Endothelial cell of umbilical vein (primary cell): ENCODE data around the gene ANAPC2. TPM values are rescaled to one million over a fixed set of nuclear protein-coding genes. Genes with fewer than 3 reads are reported as not detected.

Experiments
- BruUV-seq: library from RNA; stranded (reverse); fragments of 400-500 nt; replicated peaks from 2 replicates; lab custom pipeline; 2021; lab: Mats Ljungman, UMichigan
- CTCF ChIA-PET: fragments of 300-600, 350-600 bp; sonication (Branson Sonifier 250); formaldehyde crosslinking; loops from one replicate; lab custom pipeline; 2021; ENCODE audit warnings: antibody characterized with exemption, inconsistent platforms; lab: Charles Lee
- POLR2A ChIA-PET: fragments of 300-600, 350-600 bp; sonication (Branson Sonifier 250); formaldehyde crosslinking; loops from one replicate; lab custom pipeline; 2021; ENCODE audit warnings: antibody characterized with exemption, inconsistent platforms; lab: Charles Lee
- DNase-seq: peaks from one replicate; pipeline ENCODE4 v3.0.0-alpha.2; 2011; ENCODE audit warnings: low read depth, low spot score
- FAIRE-seq: peaks from 2 replicates; lab custom pipeline; 2011; peaks lifted over from hg19 to GRCh38; lab: Jason Lieb, UNC
- H2AFZ ChIP-seq: 2 replicates; pipeline ENCODE4 v1.6.0; 2012; ENCODE audit warnings: low read depth, low read length, control low read depth, inconsistent platforms
- H3K27ac ChIP-seq: 2 replicates; pipeline ENCODE4 v1.5.1; 2011; ENCODE audit warnings: low read depth, mild to moderate bottlenecking, control low read depth, low read length, moderate library complexity; ENCODE audit not compliant: insufficient read depth
- H3K27me3 ChIP-seq, 2 experiments: 2 replicates each; pipeline versions ENCODE4 v1.6.0 to v1.6.1; 2011; ENCODE audit warnings: low read length in 2 of 2, mixed read lengths in 1 of 2; ENCODE audit not compliant: control insufficient read depth in 2 of 2, insufficient read depth in 2 of 2
- H3K36me3 ChIP-seq, 2 experiments: 2 replicates in 1 of 2; 3 replicates in 1 of 2; pipeline ENCODE4 v1.5.1; 2011; ENCODE audit warnings: low read length in 2 of 2, mild to moderate bottlenecking in 1 of 2, moderate library complexity in 1 of 2; ENCODE audit not compliant: control insufficient read depth in 2 of 2, insufficient read depth in 2 of 2; ENCODE audit errors: extremely low read depth in 1 of 2
- H3K4me1 ChIP-seq: 3 replicates; pipeline ENCODE4 v1.5.1; 2011; ENCODE audit warnings: mild to moderate bottlenecking, low read length; ENCODE audit not compliant: control insufficient read depth, insufficient read depth; ENCODE audit errors: extremely low read depth
- H3K4me2 ChIP-seq: 2 replicates; pipeline ENCODE4 v1.6.1; 2011; ENCODE audit warnings: low read length, control low read depth, mixed read lengths; ENCODE audit not compliant: insufficient read depth
- H3K4me3 ChIP-seq, 3 experiments: fragments of 200-600 bp in 1 of 3; sonication (generic), shearing (Covaris generic) in 1 of 3; replicated peaks in 1 of 3; 2 replicates each; pipeline ENCODE4 v1.5.1; 2011 to 2016; ENCODE audit warnings: control low read depth in 3 of 3, low read length in 3 of 3, mild to moderate bottlenecking in 2 of 3, inconsistent platforms in 1 of 3, low read depth in 1 of 3, moderate library complexity in 1 of 3; ENCODE audit not compliant: insufficient read depth in 1 of 3
- H3K79me2 ChIP-seq: 2 replicates; pipeline ENCODE4 v1.6.0; 2012; ENCODE audit warnings: low read length, inconsistent platforms; ENCODE audit not compliant: control insufficient read depth, insufficient read depth
- H3K9ac ChIP-seq: replicated peaks from 2 replicates; pipeline ENCODE3; 2011; ENCODE audit warnings: low read length, control low read depth; ENCODE audit not compliant: insufficient read depth; ENCODE audit errors: extremely low read depth
- H3K9me1 ChIP-seq: replicated peaks from 3 replicates; pipeline ENCODE4 v1.6.0; 2011; ENCODE audit warnings: mild to moderate bottlenecking, low read length; ENCODE audit not compliant: control insufficient read depth, insufficient read depth; ENCODE audit errors: extremely low read depth
- H3K9me3 ChIP-seq: replicated peaks from 2 replicates; pipeline ENCODE4 v1.5.1; 2012; ENCODE audit warnings: low read length, inconsistent platforms; ENCODE audit not compliant: control insufficient read depth, insufficient read depth
- H4K20me1 ChIP-seq: replicated peaks from 2 replicates; pipeline ENCODE3; 2011; ENCODE audit warnings: mild to moderate bottlenecking, low read length; ENCODE audit not compliant: control insufficient read depth, insufficient read depth; ENCODE audit errors: extremely low read depth
- EZH2 ChIP-seq: IDR thresholded peaks from 2 replicates; pipeline ENCODE4 v1.6.1; 2012; ENCODE audit warnings: borderline replicate concordance, low read depth, mild to moderate bottlenecking, moderate library complexity, low read length, inconsistent platforms; ENCODE audit not compliant: severe bottlenecking
- FOS ChIP-seq: IDR thresholded peaks from 2 replicates; pipeline ENCODE4 v1.6.1; 2011; ENCODE audit warnings: mild to moderate bottlenecking, low read length, moderate library complexity, borderline replicate concordance; ENCODE audit not compliant: insufficient read depth
- GATA2 ChIP-seq: IDR thresholded peaks from 2 replicates; pipeline ENCODE4 v1.7.0; 2011; ENCODE audit warnings: low read depth, mild to moderate bottlenecking, moderate library complexity, mixed read lengths, low read length; ENCODE audit not compliant: insufficient read length, insufficient read depth
- JUN ChIP-seq: IDR thresholded peaks from 2 replicates; pipeline ENCODE4 v1.6.1; 2011; ENCODE audit warnings: borderline replicate concordance, low read depth; ENCODE audit not compliant: insufficient read length, insufficient read depth
- dilution Hi-C: fragments of 300-500 bp; cut with MboI; formaldehyde crosslinking; loops from one replicate; pipeline ENCODE4 v1.15.0; 2019; ENCODE audit warnings: low sequenced_read_pairs; ENCODE audit not compliant: extremely low pct_ligation_motif_present
- intact Hi-C: fragments of 100-400 bp; cut with micrococcal nuclease; formaldehyde crosslinking; loops from one replicate; pipeline ENCODE4 v1.10.0; 2022
- polyA plus RNA-seq, 4 experiments: library from polyadenylated mRNA; depleted of rRNA in 3 of 4; stranded (reverse) in 3 of 4; unstranded in 1 of 4; fragments of >200 nt; gene quantifications; 2 replicates each; pipeline versions ENCODE4 v1.2.1 to v1.2.3, GENCODE V29; 2011 to 2012; ENCODE audit warnings: missing spikeins in 1 of 4
- total RNA-seq: library from RNA; stranded (reverse); gene quantifications from 2 replicates; pipeline ENCODE4 v1.2.3, GENCODE V29; 2021
- TF ChIP-seq, protein P1 (sequence below): IDR thresholded peaks from 2 replicates; pipeline ENCODE4 v1.6.1; 2011; ENCODE audit not compliant: insufficient read depth, insufficient read length
- TF ChIP-seq, protein P2 (sequence below), 2 donors: IDR thresholded peaks; 1 replicate in 1 of 2; 2 replicates in 1 of 2; pipeline ENCODE4 v1.5.1; 2011; ENCODE audit warnings: low read length in 2 of 2, mild to moderate bottlenecking in 2 of 2, moderate library complexity in 2 of 2, control low read depth in 1 of 2, inconsistent platforms in 1 of 2, low read depth in 1 of 2; ENCODE audit not compliant: insufficient read depth in 1 of 2; ENCODE audit errors: extremely low read depth in 1 of 2

ANAPC2 gene
- total and polyA plus RNA-seq, 2 donors (not counting 3 experiments of a cell fraction or from before 2014, with no cell fraction given), result 44.8 to 69.2 TPM

DNA sequence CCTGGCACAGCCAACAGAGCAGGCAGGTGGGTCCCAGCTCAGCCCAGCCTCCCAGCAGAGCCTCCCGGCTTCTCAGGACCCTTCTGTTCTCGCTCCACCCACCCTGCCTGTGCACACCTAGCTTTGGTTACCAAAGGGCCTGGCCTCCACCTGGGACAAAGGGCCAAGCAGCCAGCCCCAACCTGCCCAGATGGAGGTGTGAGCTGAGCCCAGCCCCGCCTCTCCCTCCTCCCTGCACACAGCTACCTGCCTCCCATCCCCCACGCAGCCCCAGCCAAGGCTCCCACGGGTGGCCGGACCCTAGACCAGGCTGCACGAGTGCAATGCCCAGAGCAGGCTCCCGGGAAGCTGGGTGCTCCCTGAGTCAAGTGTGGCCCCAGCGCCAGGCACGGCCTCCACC is 6.5 kb upstream of the ANAPC2 start:
- no peak for TF ChIP-seq EZH2
- TF ChIP-seq, protein P1, sequence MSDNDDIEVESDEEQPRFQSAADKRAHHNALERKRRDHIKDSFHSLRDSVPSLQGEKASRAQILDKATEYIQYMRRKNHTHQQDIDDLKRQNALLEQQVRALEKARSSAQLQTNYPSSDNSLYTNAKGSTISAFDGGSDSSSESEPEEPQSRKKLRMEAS, result no peak
- TF ChIP-seq FOS, result no peak
- no TSS peak for BruUV-seq
- CTCF ChIA-PET, result interaction anchor here (1.4 to 2.0 kb wide), 2 partner anchors 33 to 42 kb away, joined by 3 to 6 read pairs; partner anchors contain the start of gene RNF224
- H3K9me1 ChIP-seq, result no peaks in the 10 kb centered on the region
- dilution Hi-C loops (no loop called here), intact Hi-C loops (no loop called here)
- peaks cover 6% of the 10 kb centered on the region for H3K79me2 ChIP-seq
- H3K4me1 ChIP-seq, result peaks cover 5% of the 10 kb centered on the region
- H3K9ac ChIP-seq, result no peak overlapping the region
- no peak overlapping the region for H3K4me2 ChIP-seq
- H4K20me1 ChIP-seq, result no peaks in the 10 kb centered on the region
- POLR2A ChIA-PET, result no interaction called here
- FAIRE-seq (no peak), DNase-seq (no peak)
- no peaks in the 10 kb centered on the region for H3K27me3 ChIP-seq
- H3K9me3 ChIP-seq, result no peaks in the 10 kb centered on the region
- H3K4me3 ChIP-seq, result no peak overlapping the region
- H3K27ac ChIP-seq, result no peak overlapping the region
- no peak overlapping the region for H2AFZ ChIP-seq
- H3K36me3 ChIP-seq, result peaks cover 0 to 13% of the 10 kb centered on the region in 2 experiments

DNA sequence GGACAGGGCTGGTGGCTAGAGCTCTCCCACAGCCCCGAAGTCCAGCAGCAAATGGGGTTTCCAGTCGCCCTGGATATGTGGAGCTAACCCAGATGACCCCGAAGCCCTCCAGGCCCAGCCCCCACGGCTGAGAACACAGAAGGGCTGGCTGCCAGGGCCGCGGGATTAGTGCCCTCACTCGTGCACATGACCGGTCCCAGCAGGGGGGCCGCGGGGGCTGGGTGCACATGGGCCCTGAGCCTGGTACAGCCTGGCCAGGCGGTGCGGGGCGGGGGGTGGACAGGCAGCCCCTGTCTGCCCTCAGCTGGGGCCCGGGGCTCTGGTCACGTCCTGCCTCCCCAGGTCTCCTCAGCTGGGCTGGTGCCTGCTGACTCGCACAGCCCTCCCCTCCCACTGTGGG is 6.0 kb upstream of the ANAPC2 start:
- no peak overlapping the region for H3K4me3 ChIP-seq
- FAIRE-seq, result no peak
- intact Hi-C loops, result no loop called here
- no peaks in the 10 kb centered on the region for H3K27me3 ChIP-seq
- H3K4me2 ChIP-seq, result no peak overlapping the region
- H3K79me2 ChIP-seq, result peaks cover 11% of the 10 kb centered on the region
- ChIA-PET CTCF (interaction anchor here (1.4 to 2.0 kb wide), 2 partner anchors 33 to 42 kb away, joined by 3 to 6 read pairs; partner anchors contain the start of gene RNF224), POLR2A (no interaction called here)
- dilution Hi-C loops, result no loop called here
- H3K4me1 ChIP-seq, result peaks cover 8% of the 10 kb centered on the region
- H3K36me3 ChIP-seq, result peaks cover 0 to 14% of the 10 kb centered on the region in 2 experiments
- H3K9me1 ChIP-seq, result no peaks in the 10 kb centered on the region
- BruUV-seq, result no TSS peak
- H3K9me3 ChIP-seq, result no peaks in the 10 kb centered on the region
- H3K9ac ChIP-seq, result no peak overlapping the region
- no peak overlapping the region for H2AFZ ChIP-seq
- TF ChIP-seq GATA2 (no peak), EZH2 (no peak), JUN (no peak)
- TF ChIP-seq, protein P2, sequence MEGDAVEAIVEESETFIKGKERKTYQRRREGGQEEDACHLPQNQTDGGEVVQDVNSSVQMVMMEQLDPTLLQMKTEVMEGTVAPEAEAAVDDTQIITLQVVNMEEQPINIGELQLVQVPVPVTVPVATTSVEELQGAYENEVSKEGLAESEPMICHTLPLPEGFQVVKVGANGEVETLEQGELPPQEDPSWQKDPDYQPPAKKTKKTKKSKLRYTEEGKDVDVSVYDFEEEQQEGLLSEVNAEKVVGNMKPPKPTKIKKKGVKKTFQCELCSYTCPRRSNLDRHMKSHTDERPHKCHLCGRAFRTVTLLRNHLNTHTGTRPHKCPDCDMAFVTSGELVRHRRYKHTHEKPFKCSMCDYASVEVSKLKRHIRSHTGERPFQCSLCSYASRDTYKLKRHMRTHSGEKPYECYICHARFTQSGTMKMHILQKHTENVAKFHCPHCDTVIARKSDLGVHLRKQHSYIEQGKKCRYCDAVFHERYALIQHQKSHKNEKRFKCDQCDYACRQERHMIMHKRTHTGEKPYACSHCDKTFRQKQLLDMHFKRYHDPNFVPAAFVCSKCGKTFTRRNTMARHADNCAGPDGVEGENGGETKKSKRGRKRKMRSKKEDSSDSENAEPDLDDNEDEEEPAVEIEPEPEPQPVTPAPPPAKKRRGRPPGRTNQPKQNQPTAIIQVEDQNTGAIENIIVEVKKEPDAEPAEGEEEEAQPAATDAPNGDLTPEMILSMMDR (IDR thresholded peaks at IDR 0.05; ENCODE audit: extremely low read depth in 1 of 2, insufficient read depth in 1 of 2, low read depth in 1 of 2, low read length in 2 of 2), result no peak
- H3K27ac ChIP-seq, result no peak overlapping the region
- no peaks in the 10 kb centered on the region for H4K20me1 ChIP-seq
- no peak for DNase-seq
